T-helper 2 cell treated with Interferon-gamma antibody and Interleukin-4, amounts not matched to agents 100 ng/mL and 5 ng/mL, for 36 hours (primary cell): Measurements from ENCODE around the gene KRTAP4-11. TPM values are rescaled to one million over a fixed set of nuclear protein-coding genes. Genes with fewer than 3 reads are reported as not detected.
"Not testable (repeated sequence)": the region's sequence is repeated elsewhere in the genome, so short reads cannot be mapped to it uniquely, and the experiment has no call there.

ENCODE experiments used
- intact Hi-C: fragments of 100-400 bp; cut with micrococcal nuclease; formaldehyde crosslinking; loops from one replicate; pipeline ENCODE4 v1.15.1; 2023
- total RNA-seq: library from RNA; stranded (reverse); gene quantifications from 2 replicates; pipeline ENCODE4 v1.2.3, GENCODE V29; 2022

KRTAP4-11 gene
- total RNA-seq: not detected in 2 replicates

DNA sequence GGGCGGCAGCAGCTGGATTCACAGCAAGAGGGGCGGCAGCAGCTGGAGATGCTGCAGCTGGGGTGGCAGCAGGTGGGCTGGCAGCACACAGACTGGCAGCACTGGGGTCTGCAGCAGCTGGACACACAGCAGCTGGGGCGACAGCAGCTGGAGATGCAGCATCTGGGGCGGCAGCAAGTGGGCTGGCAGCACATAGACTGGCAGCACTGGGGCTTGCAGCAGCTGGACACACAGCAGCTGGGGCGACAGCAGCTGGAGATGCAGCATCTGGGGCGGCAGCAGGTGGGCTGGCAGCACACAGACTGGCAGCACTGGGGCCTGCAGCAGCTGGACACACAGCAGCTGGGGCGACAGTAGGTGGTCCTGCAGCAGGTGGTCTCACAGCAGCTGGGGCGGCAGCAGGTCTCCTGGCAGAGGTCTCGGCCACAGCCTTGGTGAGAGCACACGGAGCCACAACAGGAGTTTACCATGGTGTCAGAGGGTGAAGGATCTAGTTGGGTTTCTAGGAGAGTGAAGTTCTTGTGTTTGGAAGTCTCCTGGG is at the start of gene KRTAP4-11:
Gene KRTAP4-11 (minus strand): TSS at position 528 of the 541 bp plus-strand sequence. CDS start 58 bp downstream, at position 470.
- intact Hi-C loops: not testable (repeated sequence)

DNA sequence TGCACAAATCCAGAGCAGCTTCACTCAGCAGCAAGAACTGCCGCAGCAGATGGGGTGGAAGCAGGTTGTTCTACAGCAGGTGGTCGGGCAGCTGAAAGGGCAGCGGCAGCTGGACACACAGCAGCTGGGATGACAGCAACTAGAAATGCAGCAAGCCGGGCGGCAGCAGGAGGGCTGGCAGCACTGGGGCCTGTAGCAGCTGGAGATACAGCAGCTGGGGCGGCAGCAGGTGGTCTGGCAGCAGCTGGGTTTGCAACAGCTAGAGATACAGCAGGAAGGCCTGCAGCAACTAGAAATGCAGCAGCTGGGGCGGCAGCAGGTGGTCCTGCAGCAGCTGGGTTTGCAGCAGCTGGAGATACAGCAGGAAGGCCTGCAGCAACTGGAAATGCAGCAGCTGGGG is 49.4 kb upstream of the KRTAP4-11 start:
- intact Hi-C loops: no loop called here

DNA sequence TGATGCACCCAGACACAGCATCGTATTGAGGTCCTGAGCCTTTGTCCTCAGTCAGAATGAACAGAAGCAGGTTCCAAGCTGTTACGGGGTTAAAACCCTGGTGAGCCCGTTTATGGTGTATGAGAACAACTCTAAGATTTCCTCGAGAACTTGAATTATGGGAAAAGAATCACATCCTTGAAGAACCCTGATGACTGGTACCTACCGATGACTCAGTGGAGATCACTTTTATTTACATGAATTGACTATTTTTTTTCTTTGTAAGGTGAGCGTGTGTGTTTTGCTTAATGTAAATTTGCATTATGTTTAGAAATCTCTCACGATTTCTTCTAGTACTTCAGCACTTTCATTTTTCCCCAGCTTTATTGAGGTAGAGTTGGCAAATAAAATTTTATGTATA is 45.7 kb upstream of the KRTAP4-11 start:
- intact Hi-C loops: no loop called here

DNA sequence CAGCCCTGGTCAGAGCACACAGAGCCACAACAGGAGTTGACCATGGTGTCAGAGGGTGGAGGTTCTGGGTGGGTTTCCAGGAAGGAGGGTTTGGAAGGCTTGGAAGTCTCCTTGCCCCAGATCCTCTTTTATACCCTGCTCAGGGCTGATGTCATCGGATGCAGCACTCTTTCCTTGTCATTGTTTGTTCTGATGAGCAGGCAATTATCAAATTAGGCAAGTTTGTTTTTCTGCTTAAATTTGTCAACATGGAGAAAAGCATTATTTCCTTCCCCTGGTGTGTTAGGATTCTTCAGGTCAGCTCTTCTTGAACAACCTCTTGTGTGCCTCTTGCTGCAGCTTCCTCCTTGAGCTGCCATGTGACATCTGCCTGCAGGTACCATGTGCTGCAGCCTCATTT is 42.5 kb upstream of the KRTAP4-11 start, which contains the start of gene KRTAP4-4:
Gene KRTAP4-4 (minus strand): TSS at position 101 of the 400 bp plus-strand sequence. CDS start 57 bp downstream, at position 44.
- intact Hi-C loops: no loop called here

DNA sequence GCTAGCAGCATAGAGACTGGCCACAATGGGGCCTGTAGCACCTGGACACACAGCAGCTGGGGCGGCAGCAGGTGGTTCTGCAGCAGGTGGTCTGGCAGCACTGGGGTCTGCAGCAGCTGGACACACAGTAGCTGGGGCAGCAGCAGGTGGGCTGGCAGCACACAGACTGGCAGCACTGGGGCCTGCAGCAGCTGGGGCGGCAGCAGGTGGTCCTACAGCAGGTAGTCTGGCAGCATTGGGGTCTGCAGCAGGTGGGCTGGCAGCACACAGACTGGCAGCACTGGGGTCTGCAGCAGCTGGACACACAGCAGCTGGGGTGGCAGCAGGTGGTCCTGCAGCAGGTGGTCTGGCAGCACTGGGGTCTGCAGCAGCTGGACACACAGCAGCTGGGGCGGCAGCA is 42.0 kb upstream of the KRTAP4-11 start:
- intact Hi-C loops: not testable (repeated sequence)

DNA sequence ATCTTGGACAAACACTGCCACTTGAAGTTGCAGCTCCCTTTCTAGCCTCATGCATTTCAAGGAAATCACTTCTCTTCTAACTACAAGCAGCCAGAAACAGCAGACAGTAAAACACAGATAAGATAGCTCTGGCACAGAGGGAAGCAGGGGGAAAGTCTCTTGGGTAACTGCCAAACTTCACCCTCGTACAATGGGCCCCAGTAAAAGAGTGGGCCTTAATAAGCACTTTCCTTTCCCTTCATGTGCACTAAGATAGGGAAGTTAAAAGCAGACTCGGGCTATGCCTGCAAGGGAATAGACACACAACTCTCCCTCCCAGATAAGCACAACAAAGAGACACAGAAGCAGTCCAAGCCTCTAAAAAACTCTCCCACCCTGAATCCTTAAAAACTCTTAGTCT is 35.7 kb upstream of the KRTAP4-11 start:
- intact Hi-C loops: no loop called here

DNA sequence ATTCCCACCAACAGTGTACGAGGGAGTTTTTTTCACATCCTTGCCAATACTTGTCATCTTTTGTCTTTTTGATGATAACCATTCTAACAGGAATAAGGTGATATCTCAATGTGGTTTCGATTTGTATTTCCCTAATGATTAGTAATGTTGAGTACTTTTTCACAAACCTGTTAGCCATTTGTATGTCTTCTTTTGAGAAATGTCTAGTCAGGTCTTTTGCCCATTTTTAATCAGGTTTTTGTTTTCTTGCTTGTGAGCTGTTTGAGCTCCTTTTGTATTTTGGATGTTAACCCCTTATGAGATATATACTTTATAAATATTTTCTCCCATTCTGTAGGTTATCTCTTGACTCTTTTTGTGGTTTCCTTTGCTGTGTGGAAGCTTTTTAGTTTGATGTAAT is 33.4 kb upstream of the KRTAP4-11 start:
- intact Hi-C loops: no loop called here

DNA sequence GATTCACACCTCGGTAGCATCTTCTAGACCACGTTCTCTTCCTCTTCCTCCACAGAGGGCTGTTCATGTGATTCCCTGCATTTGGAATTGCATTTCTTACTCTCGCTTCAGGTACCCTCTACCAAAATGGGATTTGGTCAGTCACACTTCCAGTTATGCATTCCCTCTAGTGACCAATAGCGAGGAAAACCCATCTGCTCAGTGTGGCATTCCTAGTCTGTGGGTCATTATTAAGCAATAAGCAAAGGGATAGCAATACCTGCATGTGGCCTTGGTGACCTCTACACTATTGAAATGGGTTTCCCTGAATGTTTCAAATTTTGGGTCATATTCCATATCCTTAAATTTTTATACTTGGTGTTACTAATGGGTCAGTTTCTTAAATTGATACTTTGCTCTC is 31.9 kb upstream of the KRTAP4-11 start:
- intact Hi-C loops: no loop called here

DNA sequence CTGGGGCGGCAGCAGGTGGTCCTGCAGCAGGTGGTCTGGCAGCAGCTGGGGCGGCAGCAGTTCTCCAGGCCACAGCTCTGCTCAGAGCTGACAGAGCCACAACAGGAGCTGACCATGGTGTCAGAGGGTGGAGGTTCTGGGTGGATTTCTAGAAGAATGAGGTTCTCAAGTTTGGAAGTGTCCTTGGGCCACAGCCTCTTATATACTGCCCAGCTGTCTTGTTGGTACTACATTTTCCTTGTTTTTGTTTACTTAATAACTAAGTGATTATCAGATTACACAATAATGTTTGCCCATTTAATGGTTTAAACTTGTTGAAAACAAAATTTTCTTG is 31.4 kb upstream of the KRTAP4-11 start, which contains the start of gene KRTAP4-5:
Gene KRTAP4-5 (minus strand): TSS at position 174 of the 334 bp plus-strand sequence. CDS start 58 bp downstream, at position 116.
- intact Hi-C loops: no loop called here

DNA sequence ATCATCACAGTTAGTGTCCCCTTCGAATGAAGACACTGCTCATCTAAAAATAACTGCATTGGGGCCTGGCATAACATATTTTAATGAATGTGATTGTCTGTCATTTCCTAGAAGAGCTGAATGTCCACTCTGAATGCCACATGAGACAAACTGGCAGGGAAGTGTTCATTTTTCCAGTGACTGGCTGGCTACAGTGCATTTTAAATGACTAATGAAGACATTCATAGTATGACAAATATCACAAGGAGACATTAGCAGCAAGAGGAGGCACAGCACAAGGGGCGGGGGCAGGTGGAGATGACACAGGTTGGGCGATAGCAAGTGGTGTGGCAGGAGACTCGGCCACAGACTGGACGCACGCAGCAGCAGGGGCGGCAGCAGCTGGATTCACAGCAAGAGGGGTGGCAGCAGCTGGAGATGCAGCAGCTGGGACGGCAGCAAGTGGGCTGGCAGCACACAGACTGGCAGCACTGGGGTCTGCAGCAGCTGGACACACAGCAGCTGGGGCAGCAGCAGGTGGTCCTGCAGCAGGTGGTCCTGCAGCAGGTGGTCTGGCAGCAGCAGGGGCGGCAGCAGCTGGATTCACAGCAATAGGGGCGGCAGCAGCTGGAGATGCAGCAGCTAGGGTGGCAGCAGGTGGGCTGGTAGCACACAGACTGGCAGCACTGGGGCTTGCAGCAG is 30.9 kb upstream of the KRTAP4-11 start:
- intact Hi-C loops: not testable (repeated sequence)

DNA sequence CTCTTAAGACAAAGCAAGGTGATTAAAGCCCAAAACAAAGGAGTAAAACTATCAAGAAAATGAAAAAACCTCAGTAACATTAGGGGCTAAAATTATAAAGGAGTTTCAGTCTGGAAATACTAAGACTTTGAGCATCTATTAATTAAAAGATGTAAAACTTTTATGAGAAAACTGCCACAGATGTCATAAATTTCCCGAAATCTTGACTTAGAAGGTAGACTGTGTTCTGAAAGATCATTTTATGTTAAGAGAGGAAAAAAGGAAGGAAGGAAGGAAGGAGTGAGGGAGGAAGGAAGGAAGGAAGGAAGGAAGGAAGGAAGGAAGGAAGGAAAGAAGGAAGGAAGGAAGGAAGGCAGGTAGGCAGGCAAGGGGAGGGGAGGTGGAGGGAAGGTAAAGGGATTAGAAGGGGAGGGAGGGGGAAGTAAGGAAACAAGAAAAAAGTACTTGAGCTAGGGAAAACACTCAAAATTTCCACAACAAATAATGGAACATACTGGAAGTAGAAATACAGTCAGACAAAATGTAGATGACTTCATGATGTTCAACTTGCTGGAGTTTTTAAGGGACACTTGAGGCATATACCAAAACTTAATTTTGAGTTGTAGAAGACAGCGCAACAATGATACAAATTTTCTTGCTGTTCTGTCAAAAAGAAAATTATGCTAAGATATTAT is 29.5 kb upstream of the KRTAP4-11 start:
- intact Hi-C loops: no loop called here

DNA sequence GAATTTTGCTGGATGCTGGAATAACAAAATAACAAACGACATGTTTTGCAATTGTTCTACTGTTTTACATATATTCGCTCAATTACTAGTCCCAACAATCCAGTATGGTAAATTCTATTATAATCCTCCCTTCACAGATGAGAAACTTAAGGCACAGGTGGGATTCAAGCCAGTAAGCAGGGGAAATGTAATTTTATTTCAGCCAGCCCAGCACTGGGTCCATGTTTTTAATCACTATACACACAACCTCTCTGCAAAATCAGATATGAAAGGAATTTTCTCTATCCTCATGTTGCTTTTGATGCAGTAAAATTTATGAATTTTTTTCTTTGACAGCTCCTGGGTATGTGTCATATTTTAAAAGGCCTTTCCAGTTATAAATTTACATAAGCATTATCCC is 27.1 kb upstream of the KRTAP4-11 start:
- intact Hi-C loops: no loop called here

DNA sequence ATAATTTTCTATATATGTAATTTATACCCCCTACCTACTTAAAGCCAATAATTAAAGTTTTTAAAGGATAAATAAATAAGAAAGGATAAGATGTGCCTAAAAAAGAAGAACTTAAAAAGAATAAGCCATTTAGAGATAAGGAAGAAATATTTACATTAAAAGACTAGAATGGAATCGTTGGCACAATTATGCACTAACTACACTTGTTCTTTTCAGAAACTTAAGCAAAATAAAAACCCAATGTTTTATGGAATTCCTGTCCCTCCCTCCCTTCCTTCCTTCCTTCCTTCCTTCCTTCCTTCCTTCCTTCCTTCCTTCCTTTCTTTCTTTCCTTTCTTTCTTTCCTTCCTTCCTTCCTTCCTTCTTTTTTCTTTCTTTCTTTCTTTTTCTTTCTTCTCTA is 26.7 kb upstream of the KRTAP4-11 start:
- intact Hi-C loops: no loop called here

DNA sequence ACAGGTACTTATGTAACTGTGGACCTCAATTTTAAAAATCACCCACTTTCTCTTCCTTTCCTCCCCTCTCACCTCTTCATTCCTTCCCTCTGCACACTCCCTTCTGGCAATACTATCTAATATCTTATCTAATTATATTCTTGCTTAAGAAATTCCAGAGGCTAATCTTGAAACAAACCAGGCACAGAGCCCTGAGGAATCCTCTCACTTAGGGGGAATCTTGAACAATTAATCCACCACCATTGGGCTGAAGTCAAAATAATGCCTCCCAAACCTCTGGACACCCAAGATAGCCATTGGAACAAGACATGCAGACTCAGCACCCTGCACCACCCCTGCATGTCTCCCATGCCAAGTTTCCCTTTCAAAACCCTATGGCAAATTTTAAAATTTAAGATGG is 23.2 kb upstream of the KRTAP4-11 start:
- intact Hi-C loops: no loop called here

DNA sequence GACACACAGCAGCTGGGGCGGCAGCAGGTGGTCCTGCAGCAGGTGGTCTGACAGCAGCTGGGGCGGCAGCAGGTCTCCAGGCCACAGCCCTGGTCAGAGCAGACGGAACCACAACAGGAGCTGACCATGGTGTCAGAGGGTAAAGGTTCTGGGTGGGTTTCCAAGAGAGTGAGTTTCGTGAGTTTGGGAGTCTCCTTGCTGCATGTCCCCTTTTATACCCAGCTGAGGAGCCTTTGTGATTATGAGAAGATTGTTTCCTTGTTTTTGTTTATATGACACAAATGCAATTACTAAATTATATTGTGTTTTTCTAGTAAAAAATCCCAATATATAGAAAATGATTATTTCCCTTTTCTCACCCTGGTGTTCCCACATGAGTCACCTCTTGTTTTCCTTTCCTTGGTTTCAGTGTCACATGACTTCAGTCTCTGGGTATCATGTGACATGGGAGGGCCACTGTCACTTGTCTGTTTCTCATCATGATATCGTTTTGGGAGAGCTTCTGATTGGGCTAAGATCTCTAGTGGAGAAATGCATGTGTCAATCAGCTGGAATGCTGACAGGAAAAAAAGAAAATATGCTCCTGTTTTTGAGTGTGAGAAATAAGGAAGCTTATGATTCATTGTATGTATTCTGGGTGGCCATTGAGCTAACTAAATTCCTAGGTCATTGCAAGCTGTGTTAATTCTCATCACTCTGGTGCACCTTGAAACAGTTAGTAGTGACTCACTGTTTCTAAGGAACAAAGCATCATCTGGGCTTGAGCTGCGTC is 22.4 kb upstream of the KRTAP4-11 start, which contains the start of gene KRTAP4-6:
Gene KRTAP4-6 (minus strand): TSS at position 185 of the 772 bp plus-strand sequence. CDS start 57 bp downstream, at position 128.
- intact Hi-C loops: no loop called here

DNA sequence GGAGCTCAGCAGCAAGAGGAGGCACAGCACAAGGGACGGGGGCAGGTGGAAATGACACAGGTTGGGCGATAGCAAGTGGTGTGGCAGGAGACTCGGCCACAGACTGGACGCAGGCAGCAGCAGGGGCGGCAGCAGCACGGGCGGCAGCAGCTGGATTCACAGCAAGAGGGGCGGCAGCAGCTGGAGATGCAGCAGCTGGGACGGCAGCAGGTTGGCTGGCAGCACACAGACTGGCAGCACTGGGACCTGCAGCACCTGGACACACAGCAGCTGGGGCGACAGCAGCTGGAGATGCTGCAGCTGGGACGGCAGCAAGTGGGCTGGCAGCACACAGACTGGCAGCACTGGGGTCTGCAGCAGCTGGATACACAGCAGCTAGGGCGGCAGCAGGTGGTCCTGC is 21.7 kb upstream of the KRTAP4-11 start:
- intact Hi-C loops: not testable (repeated sequence)

DNA sequence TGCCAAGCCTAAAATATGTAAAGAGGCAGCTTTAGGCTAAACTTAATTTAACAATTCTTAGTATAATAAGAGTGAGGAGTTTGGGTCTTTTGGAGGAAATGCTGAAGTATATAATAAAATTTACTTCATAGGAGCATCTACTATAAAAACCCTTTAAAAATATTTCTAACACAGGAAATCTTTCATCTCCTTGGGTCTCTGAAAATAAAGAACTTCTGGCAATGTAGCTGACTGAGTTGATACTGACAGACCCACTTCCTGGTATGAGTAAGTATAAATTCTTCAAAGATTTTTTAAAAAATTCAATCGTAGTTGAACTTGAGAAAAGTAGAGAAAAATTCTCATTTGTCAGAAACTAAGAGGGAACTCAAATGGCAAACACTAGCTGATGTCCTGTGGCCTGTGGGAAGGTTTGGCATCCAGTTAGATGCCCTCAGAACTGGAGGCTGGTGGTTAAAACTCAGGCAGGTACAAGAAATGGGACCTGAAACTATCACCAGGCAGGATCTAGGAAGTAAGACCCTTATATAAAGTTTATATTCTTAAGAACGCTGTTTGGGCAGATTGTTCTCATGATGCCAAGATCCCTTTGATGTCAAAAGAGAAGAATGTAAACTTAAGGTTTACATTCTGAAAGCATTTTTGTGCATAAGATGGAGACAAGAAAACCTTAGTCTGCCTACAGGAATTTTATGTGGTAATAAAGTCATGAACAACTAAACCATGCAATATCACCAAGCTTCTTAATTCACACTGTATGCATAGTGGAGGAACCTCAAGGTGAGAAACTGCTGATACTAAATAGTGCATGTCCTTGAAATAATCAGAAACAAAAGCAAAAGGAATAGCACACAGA is 15.9 kb upstream of the KRTAP4-11 start:
- intact Hi-C loops: no loop called here

DNA sequence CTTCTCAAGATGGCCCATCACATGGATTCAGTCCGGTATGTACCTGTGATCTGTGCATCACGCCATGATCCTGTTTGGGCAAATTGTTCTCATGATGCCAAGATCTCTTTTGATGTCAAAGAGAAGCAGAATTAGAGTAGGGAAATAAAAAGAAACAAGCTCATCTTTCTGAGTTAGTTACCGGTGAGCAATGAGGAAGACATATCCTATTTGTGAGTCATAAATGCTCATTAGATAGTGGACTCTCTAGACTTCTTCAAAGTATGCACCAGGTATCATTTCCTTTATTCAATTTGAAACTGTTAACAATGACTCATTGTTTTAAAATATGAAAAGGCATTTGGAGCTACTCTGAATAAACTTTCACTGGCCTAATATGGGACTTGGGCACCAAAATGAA is 13.8 kb upstream of the KRTAP4-11 start:
- intact Hi-C loops: no loop called here

DNA sequence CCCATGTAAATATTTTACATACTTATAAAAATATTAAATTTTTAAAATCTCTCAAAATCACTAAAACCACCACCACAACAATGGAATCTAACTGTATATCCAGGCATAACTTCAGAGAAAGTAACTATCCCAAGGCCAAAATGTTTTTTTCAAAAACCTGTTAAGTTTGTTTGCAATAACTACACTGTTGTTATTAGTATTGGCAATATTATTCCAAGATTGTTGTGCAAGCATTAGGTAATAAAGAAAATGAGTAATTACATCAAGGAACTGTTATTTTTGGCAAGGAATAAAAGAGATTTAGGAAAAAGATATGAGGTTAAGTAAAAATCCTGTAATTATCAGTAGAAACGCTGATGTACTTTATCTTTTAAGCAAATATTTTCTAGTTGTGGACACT is 9.2 kb upstream of the KRTAP4-11 start:
- intact Hi-C loops: no loop called here

DNA sequence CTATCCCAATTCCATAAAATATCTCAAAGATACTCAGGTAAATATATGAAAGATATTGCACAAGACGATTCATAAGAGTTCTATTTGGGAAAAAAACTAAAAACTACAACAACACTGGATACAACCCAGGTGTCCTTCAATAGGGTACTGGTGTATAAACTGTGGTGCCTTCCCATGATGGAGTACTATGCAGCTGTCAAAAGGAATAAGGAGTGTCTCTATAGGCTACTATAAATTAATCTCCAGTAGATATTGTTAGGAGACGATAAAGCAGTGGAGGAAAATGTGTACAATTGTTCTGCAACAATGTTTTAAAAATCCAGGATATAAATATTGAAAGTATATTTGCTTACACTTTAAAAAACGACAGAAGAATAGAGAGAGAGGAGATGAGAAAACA is 8.2 kb upstream of the KRTAP4-11 start:
- intact Hi-C loops: no loop called here

DNA sequence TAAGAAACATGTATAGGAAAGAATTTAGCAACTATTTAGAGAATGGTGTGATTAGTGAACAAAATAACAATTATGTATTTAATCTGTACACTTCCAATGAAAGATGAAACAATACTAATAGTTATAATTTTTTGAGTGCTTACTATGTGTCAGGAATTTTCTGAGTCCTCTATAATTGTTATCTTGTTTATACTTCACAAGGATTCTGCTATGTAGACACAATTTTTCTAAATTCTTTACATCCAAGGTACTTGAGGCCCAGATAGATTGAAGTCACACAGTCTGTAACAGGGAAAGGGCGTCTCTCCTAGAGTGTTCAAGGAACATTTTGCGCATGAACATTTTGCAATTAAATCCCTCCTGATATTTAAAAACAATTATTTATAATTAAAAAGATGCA is 6.9 kb upstream of the KRTAP4-11 start:
- intact Hi-C loops: no loop called here
